Astrocyte (in vitro differentiated cells and primary cell): ENCODE results near the gene TFF2. TPM values are rescaled to one million over a fixed set of nuclear protein-coding genes. Genes with fewer than 3 reads are reported as not detected.

Experiments used
- DNase-seq: peaks from one replicate; pipeline ENCODE4 v3.0.0-alpha.2; 2010; ENCODE audit warnings: low read depth
- FAIRE-seq: peaks from 2 replicates; lab custom pipeline; 2011; peaks lifted over from hg19 to GRCh38; lab: Jason Lieb, UNC
- H2AFZ ChIP-seq: 2 replicates; pipeline ENCODE4 v1.6.0; 2012; ENCODE audit warnings: low read depth, low read length, inconsistent platforms
- H3K27ac ChIP-seq: 2 replicates; pipeline ENCODE4 v1.5.1; 2011; ENCODE audit warnings: low read depth, low read length, inconsistent platforms
- H3K27me3 ChIP-seq: 2 replicates; pipeline ENCODE4 v1.6.0; 2011; ENCODE audit warnings: low read length, inconsistent platforms; ENCODE audit not compliant: insufficient read depth
- H3K36me3 ChIP-seq: 2 replicates; pipeline ENCODE4 v1.5.1; 2011; ENCODE audit warnings: low read length, inconsistent platforms; ENCODE audit not compliant: insufficient read depth
- H3K4me1 ChIP-seq: 2 replicates; pipeline ENCODE4 v1.5.1; 2011; ENCODE audit warnings: low read length, inconsistent platforms; ENCODE audit not compliant: insufficient read depth
- H3K4me2 ChIP-seq: 2 replicates; pipeline ENCODE4 v1.6.0; 2012; ENCODE audit warnings: low read length, inconsistent platforms
- H3K4me3 ChIP-seq: 2 replicates; pipeline ENCODE4 v1.5.1; 2011; ENCODE audit warnings: low read depth, mild to moderate bottlenecking, low read length, inconsistent platforms; ENCODE audit not compliant: insufficient read depth
- H3K79me2 ChIP-seq: 2 replicates; pipeline ENCODE4 v1.6.0; 2012; ENCODE audit warnings: mild to moderate bottlenecking, low read length, inconsistent platforms; ENCODE audit not compliant: insufficient read depth
- H3K9ac ChIP-seq: 2 replicates; pipeline ENCODE4 v1.6.0; 2012; ENCODE audit warnings: mild to moderate bottlenecking, low read length, inconsistent platforms
- H3K9me3 ChIP-seq: 2 replicates; pipeline ENCODE4 v1.5.1; 2012; ENCODE audit warnings: low read depth, mild to moderate bottlenecking, low read length, inconsistent platforms; ENCODE audit not compliant: insufficient read depth
- H4K20me1 ChIP-seq: 2 replicates; pipeline ENCODE4 v1.6.0; 2012; ENCODE audit warnings: low read length, inconsistent platforms; ENCODE audit not compliant: insufficient read depth
- H3K27ac Mint-ChIP-seq: one replicate; pipeline ENCODE4 v1.8.0; 2021; ENCODE audit warnings: mild to moderate bottlenecking, mixed read lengths; ENCODE audit not compliant: unreplicated experiment
- H3K27me3 Mint-ChIP-seq: one replicate; pipeline ENCODE4 v1.8.0; 2021; ENCODE audit warnings: low read depth, mixed read lengths; ENCODE audit not compliant: unreplicated experiment
- H3K36me3 Mint-ChIP-seq: one replicate; pipeline ENCODE4 v1.8.0; 2021; ENCODE audit warnings: low read depth, mixed read lengths; ENCODE audit not compliant: unreplicated experiment
- H3K4me1 Mint-ChIP-seq: one replicate; pipeline ENCODE4 v1.8.0; 2021; ENCODE audit warnings: low read depth, mixed read lengths; ENCODE audit not compliant: unreplicated experiment
- H3K4me3 Mint-ChIP-seq: one replicate; pipeline ENCODE4 v1.8.0; 2021; ENCODE audit warnings: mild to moderate bottlenecking, moderate library complexity, mixed read lengths; ENCODE audit not compliant: unreplicated experiment
- H3K9me3 Mint-ChIP-seq: one replicate; pipeline ENCODE4 v1.8.0; 2021; ENCODE audit warnings: mild to moderate bottlenecking, mixed read lengths; ENCODE audit not compliant: unreplicated experiment
- CTCF ChIP-seq: IDR thresholded peaks from 2 replicates; pipeline ENCODE4 v1.5.1; 2011; ENCODE audit warnings: low read depth, mild to moderate bottlenecking, inconsistent platforms, low read length, moderate library complexity; ENCODE audit not compliant: insufficient read depth
- EZH2 ChIP-seq: IDR thresholded peaks from 2 replicates; pipeline ENCODE4 v1.6.1; 2012; ENCODE audit warnings: mild to moderate bottlenecking, low read length, inconsistent platforms; ENCODE audit not compliant: insufficient read depth
- total RNA-seq: library from RNA; stranded (reverse); gene quantifications from 2 replicates; pipeline ENCODE4 v1.2.1, GENCODE V29; 2021

The TFF2 gene
- total RNA-seq, 1 donor from 2014 or later = not detected

GRCh38 chr21:42365770-42366169 lies 15.0 kb upstream of the TFF2 start:
- Histone ChIP-seq H3K36me3 (no peaks in the 10 kb centered on the region), H3K79me2 (no peaks in the 10 kb centered on the region), H3K4me3 (no peak overlapping the region), H3K9me3 (no peaks in the 10 kb centered on the region), H3K27ac (no peak overlapping the region), H3K9ac (no peak overlapping the region), H3K4me2 (no peak overlapping the region), H4K20me1 (no peaks in the 10 kb centered on the region), H3K27me3 (no peaks in the 10 kb centered on the region), H2AFZ (no peak overlapping the region), H3K4me1 (no peaks in the 10 kb centered on the region)
- no peaks in the 10 kb centered on the region for H3K9me3 Mint-ChIP-seq
- H3K36me3 Mint-ChIP-seq = no peaks in the 10 kb centered on the region
- no peak for TF ChIP-seq EZH2
- TF ChIP-seq CTCF = no peak
- H3K4me1 Mint-ChIP-seq = no peaks in the 10 kb centered on the region
- no peak for DNase-seq
- H3K27me3 Mint-ChIP-seq = peaks cover 35% of the 10 kb centered on the region
- FAIRE-seq = no peak
- no peak overlapping the region for H3K4me3 Mint-ChIP-seq
- no peak overlapping the region for H3K27ac Mint-ChIP-seq

GRCh38 chr21:42364304-42364865 lies 13.6 kb upstream of the TFF2 start:
- Mint-ChIP-seq H3K27ac (no peak overlapping the region), H3K36me3 (no peaks in the 10 kb centered on the region), H3K4me1 (no peaks in the 10 kb centered on the region), H3K4me3 (no peak overlapping the region), H3K27me3 (peaks cover 33% of the 10 kb centered on the region), H3K9me3 (peaks cover 3% of the 10 kb centered on the region)
- TF ChIP-seq CTCF (no peak), EZH2 (no peak)
- Histone ChIP-seq H3K27me3 (no peaks in the 10 kb centered on the region), H3K79me2 (no peaks in the 10 kb centered on the region), H3K9me3 (no peaks in the 10 kb centered on the region), H3K4me3 (no peak overlapping the region), H4K20me1 (no peaks in the 10 kb centered on the region), H2AFZ (no peak overlapping the region), H3K4me2 (no peak overlapping the region), H3K9ac (no peak overlapping the region), H3K4me1 (no peaks in the 10 kb centered on the region), H3K36me3 (no peaks in the 10 kb centered on the region), H3K27ac (no peak overlapping the region)
- no peak for DNase-seq
- no peak for FAIRE-seq

- H3K4me1 Mint-ChIP-seq = no peaks in the 10 kb centered on the region
- Histone ChIP-seq H3K4me2 (no peak overlapping the region), H2AFZ (no peak overlapping the region), H3K27ac (no peak overlapping the region), H3K79me2 (no peaks in the 10 kb centered on the region), H3K27me3 (no peaks in the 10 kb centered on the region), H4K20me1 (no peaks in the 10 kb centered on the region), H3K4me1 (no peaks in the 10 kb centered on the region), H3K9me3 (no peaks in the 10 kb centered on the region), H3K36me3 (no peaks in the 10 kb centered on the region), H3K9ac (no peak overlapping the region), H3K4me3 (no peak overlapping the region)
- H3K9me3 Mint-ChIP-seq = peaks cover 3% of the 10 kb centered on the region
- no peak overlapping the region for H3K27ac Mint-ChIP-seq
- FAIRE-seq (no peak), DNase-seq (no peak)
- H3K36me3 Mint-ChIP-seq = no peaks in the 10 kb centered on the region
- TF ChIP-seq EZH2 (no peak), CTCF (no peak)
- H3K4me3 Mint-ChIP-seq = no peak overlapping the region
- H3K27me3 Mint-ChIP-seq = peaks cover 33% of the 10 kb centered on the region
Measured at GRCh38 chr21:42363312-42363711, 12.5 kb upstream of the TFF2 start.
